Endothelial cell of umbilical vein (primary cell): ENCODE data around the gene DNASE2. TPM values are rescaled to one million over a fixed set of nuclear protein-coding genes. Genes with fewer than 3 reads are reported as not detected.

Source experiments
- BruUV-seq: library from RNA; stranded (reverse); fragments of 400-500 nt; replicated peaks from 2 replicates; lab custom pipeline; 2021; lab: Mats Ljungman, UMichigan
- CTCF ChIA-PET: fragments of 300-600, 350-600 bp; sonication (Branson Sonifier 250); formaldehyde crosslinking; loops from one replicate; lab custom pipeline; 2021; ENCODE audit warnings: antibody characterized with exemption, inconsistent platforms; lab: Charles Lee
- POLR2A ChIA-PET: fragments of 300-600, 350-600 bp; sonication (Branson Sonifier 250); formaldehyde crosslinking; loops from one replicate; lab custom pipeline; 2021; ENCODE audit warnings: antibody characterized with exemption, inconsistent platforms; lab: Charles Lee
- DNase-seq: peaks from one replicate; pipeline ENCODE4 v3.0.0-alpha.2; 2011; ENCODE audit warnings: low read depth, low spot score
- FAIRE-seq: peaks from 2 replicates; lab custom pipeline; 2011; peaks lifted over from hg19 to GRCh38; lab: Jason Lieb, UNC
- H2AFZ ChIP-seq: 2 replicates; pipeline ENCODE4 v1.6.0; 2012; ENCODE audit warnings: low read depth, low read length, control low read depth, inconsistent platforms
- H3K27ac ChIP-seq: 2 replicates; pipeline ENCODE4 v1.5.1; 2011; ENCODE audit warnings: low read depth, mild to moderate bottlenecking, control low read depth, low read length, moderate library complexity; ENCODE audit not compliant: insufficient read depth
- H3K27me3 ChIP-seq, 2 experiments: 2 replicates each; pipeline versions ENCODE4 v1.6.0 to v1.6.1; 2011; ENCODE audit warnings: low read length in 2 of 2, mixed read lengths in 1 of 2; ENCODE audit not compliant: control insufficient read depth in 2 of 2, insufficient read depth in 2 of 2
- H3K36me3 ChIP-seq, 2 experiments: 2 replicates in 1 of 2; 3 replicates in 1 of 2; pipeline ENCODE4 v1.5.1; 2011; ENCODE audit warnings: low read length in 2 of 2, mild to moderate bottlenecking in 1 of 2, moderate library complexity in 1 of 2; ENCODE audit not compliant: control insufficient read depth in 2 of 2, insufficient read depth in 2 of 2; ENCODE audit errors: extremely low read depth in 1 of 2
- H3K4me1 ChIP-seq: 3 replicates; pipeline ENCODE4 v1.5.1; 2011; ENCODE audit warnings: mild to moderate bottlenecking, low read length; ENCODE audit not compliant: control insufficient read depth, insufficient read depth; ENCODE audit errors: extremely low read depth
- H3K4me2 ChIP-seq: 2 replicates; pipeline ENCODE4 v1.6.1; 2011; ENCODE audit warnings: low read length, control low read depth, mixed read lengths; ENCODE audit not compliant: insufficient read depth
- H3K4me3 ChIP-seq, 3 experiments: fragments of 200-600 bp in 1 of 3; sonication (generic), shearing (Covaris generic) in 1 of 3; replicated peaks in 1 of 3; 2 replicates each; pipeline ENCODE4 v1.5.1; 2011 to 2016; ENCODE audit warnings: control low read depth in 3 of 3, low read length in 3 of 3, mild to moderate bottlenecking in 2 of 3, inconsistent platforms in 1 of 3, low read depth in 1 of 3, moderate library complexity in 1 of 3; ENCODE audit not compliant: insufficient read depth in 1 of 3
- H3K79me2 ChIP-seq: 2 replicates; pipeline ENCODE4 v1.6.0; 2012; ENCODE audit warnings: low read length, inconsistent platforms; ENCODE audit not compliant: control insufficient read depth, insufficient read depth
- H3K9ac ChIP-seq: replicated peaks from 2 replicates; pipeline ENCODE3; 2011; ENCODE audit warnings: low read length, control low read depth; ENCODE audit not compliant: insufficient read depth; ENCODE audit errors: extremely low read depth
- H3K9me1 ChIP-seq: replicated peaks from 3 replicates; pipeline ENCODE4 v1.6.0; 2011; ENCODE audit warnings: mild to moderate bottlenecking, low read length; ENCODE audit not compliant: control insufficient read depth, insufficient read depth; ENCODE audit errors: extremely low read depth
- H3K9me3 ChIP-seq: replicated peaks from 2 replicates; pipeline ENCODE4 v1.5.1; 2012; ENCODE audit warnings: low read length, inconsistent platforms; ENCODE audit not compliant: control insufficient read depth, insufficient read depth
- H4K20me1 ChIP-seq: replicated peaks from 2 replicates; pipeline ENCODE3; 2011; ENCODE audit warnings: mild to moderate bottlenecking, low read length; ENCODE audit not compliant: control insufficient read depth, insufficient read depth; ENCODE audit errors: extremely low read depth
- CTCF ChIP-seq, 2 donors: IDR thresholded peaks; 1 replicate in 1 of 2; 2 replicates in 1 of 2; pipeline ENCODE4 v1.5.1; 2011; ENCODE audit warnings: low read length in 2 of 2, mild to moderate bottlenecking in 2 of 2, moderate library complexity in 2 of 2, control low read depth in 1 of 2, inconsistent platforms in 1 of 2, low read depth in 1 of 2; ENCODE audit not compliant: insufficient read depth in 1 of 2; ENCODE audit errors: extremely low read depth in 1 of 2
- EZH2 ChIP-seq: IDR thresholded peaks from 2 replicates; pipeline ENCODE4 v1.6.1; 2012; ENCODE audit warnings: borderline replicate concordance, low read depth, mild to moderate bottlenecking, moderate library complexity, low read length, inconsistent platforms; ENCODE audit not compliant: severe bottlenecking
- FOS ChIP-seq: IDR thresholded peaks from 2 replicates; pipeline ENCODE4 v1.6.1; 2011; ENCODE audit warnings: mild to moderate bottlenecking, low read length, moderate library complexity, borderline replicate concordance; ENCODE audit not compliant: insufficient read depth
- GATA2 ChIP-seq: IDR thresholded peaks from 2 replicates; pipeline ENCODE4 v1.7.0; 2011; ENCODE audit warnings: low read depth, mild to moderate bottlenecking, moderate library complexity, mixed read lengths, low read length; ENCODE audit not compliant: insufficient read length, insufficient read depth
- JUN ChIP-seq: IDR thresholded peaks from 2 replicates; pipeline ENCODE4 v1.6.1; 2011; ENCODE audit warnings: borderline replicate concordance, low read depth; ENCODE audit not compliant: insufficient read length, insufficient read depth
- MAX ChIP-seq: IDR thresholded peaks from 2 replicates; pipeline ENCODE4 v1.6.1; 2011; ENCODE audit not compliant: insufficient read depth, insufficient read length
- MYC ChIP-seq: IDR thresholded peaks from one replicate; pipeline ENCODE4 v1.6.1; 2011; ENCODE audit warnings: mild to moderate bottlenecking, low read depth, low read length
- POLR2A ChIP-seq: IDR thresholded peaks from 2 replicates; pipeline ENCODE4 v1.6.1; 2012; ENCODE audit warnings: low read depth, mild to moderate bottlenecking, control low read depth, low read length
- POLR2AphosphoS5 ChIP-seq: IDR thresholded peaks from 2 replicates; pipeline ENCODE4 v1.6.1; 2012; ENCODE audit warnings: low read depth, mild to moderate bottlenecking, control low read depth, low read length, moderate library complexity; ENCODE audit not compliant: insufficient read depth
- dilution Hi-C: fragments of 300-500 bp; cut with MboI; formaldehyde crosslinking; loops from one replicate; pipeline ENCODE4 v1.15.0; 2019; ENCODE audit warnings: low sequenced_read_pairs; ENCODE audit not compliant: extremely low pct_ligation_motif_present
- intact Hi-C: fragments of 100-400 bp; cut with micrococcal nuclease; formaldehyde crosslinking; loops from one replicate; pipeline ENCODE4 v1.10.0; 2022
- polyA plus RNA-seq, 4 experiments: library from polyadenylated mRNA; depleted of rRNA in 3 of 4; stranded (reverse) in 3 of 4; unstranded in 1 of 4; fragments of >200 nt; gene quantifications; 2 replicates each; pipeline versions ENCODE4 v1.2.1 to v1.2.3, GENCODE V29; 2011 to 2012; ENCODE audit warnings: missing spikeins in 1 of 4
- total RNA-seq: library from RNA; stranded (reverse); gene quantifications from 2 replicates; pipeline ENCODE4 v1.2.3, GENCODE V29; 2021

Gene DNASE2
- total and polyA plus RNA-seq, 2 donors (not counting 3 experiments of a cell fraction or from before 2014, with no cell fraction given) = 31.3 to 51.9 TPM

GRCh38 chr19:12865746-12866415, 15.4 kb downstream of the DNASE2 start:
- TF ChIP-seq FOS (no peak), MYC (no peak), EZH2 (no peak), JUN (no peak), CTCF (IDR thresholded peaks at IDR 0.05; ENCODE audit: extremely low read depth in 1 of 2, insufficient read depth in 1 of 2, low read depth in 1 of 2, low read length in 2 of 2) (no peak), MAX (no peak), POLR2AphosphoS5 (no peak), GATA2 (no peak), POLR2A (no peak)
- Histone ChIP-seq H2AFZ (no peak overlapping the region), H3K4me3 (no peak overlapping the region), H3K9me3 (no peaks in the 10 kb centered on the region), H3K9ac (no peak overlapping the region), H3K36me3 (no peaks in the 10 kb centered on the region), H3K27ac (no peak overlapping the region), H3K79me2 (no peaks in the 10 kb centered on the region), H3K4me1 (peaks cover 2% of the 10 kb centered on the region), H3K4me2 (no peak overlapping the region), H3K27me3 (no peaks in the 10 kb centered on the region), H3K9me1 (no peaks in the 10 kb centered on the region), H4K20me1 (no peaks in the 10 kb centered on the region)
- dilution Hi-C loops = no loop called here
- no TSS peak for BruUV-seq
- ChIA-PET CTCF (interaction anchor here (1.0 to 1.1 kb wide), 2 partner anchors 18 to 106 kb away, joined by 3 to 5 read pairs; no protein-coding TSS in a partner anchor), POLR2A (no interaction called here)
- DNase-seq (no peak), FAIRE-seq (no peak)
- intact Hi-C loops = no loop called here
